Fibroblast of skin of abdomen (primary cell): ENCODE measurements around the gene OGFOD2. TPM values are rescaled to one million over a fixed set of nuclear protein-coding genes. Genes with fewer than 3 reads are reported as not detected.
A peak's percentile ranks its signal among the peaks of the same experiment; 100 is the strongest.

Source experiments
- DNase-seq: peaks from one replicate; pipeline ENCODE4 v3.0.0-alpha.2; 2013
- polyA plus RNA-seq, 2 experiments: library from polyadenylated mRNA; unstranded; fragments of 120-200 nt; gene quantifications; one replicate each; pipeline ENCODE4 v1.2.1, GENCODE V29; 2013; ENCODE audit not compliant: insufficient read length in 2 of 2

The OGFOD2 gene
- 12.0 TPM for polyA plus RNA-seq (2013, experiment 1 of 2; ENCODE audit: insufficient read length)
- 12.5 TPM for polyA plus RNA-seq (2013, experiment 2 of 2; ENCODE audit: insufficient read length)

DNA sequence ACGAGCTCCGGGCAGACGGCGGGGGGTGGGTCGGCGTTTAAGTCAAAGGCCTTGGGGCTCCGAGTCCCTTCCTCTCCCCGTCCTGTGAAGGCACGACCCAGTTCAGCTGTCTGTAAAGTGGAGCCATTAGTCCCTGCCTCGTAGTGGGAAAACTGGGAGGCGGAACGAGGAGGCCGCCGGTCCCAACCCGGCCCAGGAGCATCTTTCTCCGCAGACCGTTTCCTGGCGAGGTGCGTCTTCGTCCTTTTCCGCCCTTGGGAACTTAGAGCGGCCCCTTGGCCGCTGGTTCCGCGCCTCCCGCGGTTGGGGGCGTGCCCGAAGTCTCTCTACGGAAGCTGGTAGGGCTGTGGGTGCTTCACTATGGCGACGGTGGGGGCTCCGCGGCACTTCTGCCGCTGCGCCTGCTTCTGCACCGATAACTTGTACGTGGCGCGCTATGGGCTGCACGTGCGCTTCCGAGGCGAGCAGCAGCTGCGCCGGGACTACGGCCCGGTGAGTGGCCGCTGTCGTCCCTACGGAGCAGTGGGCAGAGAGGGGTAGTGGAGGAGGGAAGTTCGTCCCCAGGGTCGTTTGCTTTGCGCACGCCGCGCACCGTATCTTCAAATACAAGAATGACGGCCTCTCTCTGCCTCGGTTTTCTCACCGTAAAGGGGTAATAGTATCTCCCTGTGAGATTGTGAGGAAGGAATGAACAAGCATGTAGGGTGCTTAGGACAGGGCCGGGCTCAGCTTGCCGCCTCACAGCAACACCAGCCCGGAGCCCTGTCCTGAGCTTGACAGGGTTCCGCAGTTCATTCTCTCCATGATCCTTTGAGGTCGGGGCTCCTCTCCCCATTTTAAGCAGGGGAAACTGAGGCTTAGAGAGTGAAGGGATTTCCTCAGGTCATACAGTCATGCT lies at the start of gene OGFOD2:
TSS of gene OGFOD2 (plus strand) at position 353 of the 898 bp plus-strand sequence. CDS start at position 361, 8 bp downstream.
- DNase-seq, result peak; percentile 90

GRCh38 chr12:122927756-122928403 lies 47.2 kb upstream of the OGFOD2 start:
- no peak for DNase-seq

GRCh38 chr12:122928404-122929147 lies 46.5 kb upstream of the OGFOD2 start:
- DNase-seq, result no peak

DNA sequence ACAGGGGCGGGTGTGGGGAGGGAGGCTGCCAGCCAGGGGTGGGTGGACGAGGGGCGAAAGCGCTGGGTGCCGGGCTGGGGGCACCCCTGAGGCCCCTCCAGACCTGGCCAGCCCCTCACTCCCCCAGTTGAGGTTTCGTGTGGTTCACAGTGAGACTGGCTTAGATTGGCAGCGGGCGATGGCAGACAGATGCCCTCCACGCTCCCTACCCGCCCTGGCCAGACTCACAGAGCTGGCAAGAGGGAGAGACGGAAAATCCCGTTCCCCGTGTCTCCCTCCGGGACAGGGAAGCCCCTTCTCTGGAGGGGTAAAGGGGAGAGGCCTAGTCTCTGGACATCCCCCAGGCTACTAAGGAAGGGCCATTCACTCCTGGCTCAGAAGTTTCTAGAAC lies 45.9 kb upstream of the OGFOD2 start:
- DNase-seq, result no peak

GRCh38 chr12:122929812-122930211 lies 45.2 kb upstream of the OGFOD2 start:
- DNase-seq, result no peak

- DNase-seq, result no peak
These were observed 42.8 kb upstream of the OGFOD2 start for GRCh38 chr12:122932207-122932606.

DNA sequence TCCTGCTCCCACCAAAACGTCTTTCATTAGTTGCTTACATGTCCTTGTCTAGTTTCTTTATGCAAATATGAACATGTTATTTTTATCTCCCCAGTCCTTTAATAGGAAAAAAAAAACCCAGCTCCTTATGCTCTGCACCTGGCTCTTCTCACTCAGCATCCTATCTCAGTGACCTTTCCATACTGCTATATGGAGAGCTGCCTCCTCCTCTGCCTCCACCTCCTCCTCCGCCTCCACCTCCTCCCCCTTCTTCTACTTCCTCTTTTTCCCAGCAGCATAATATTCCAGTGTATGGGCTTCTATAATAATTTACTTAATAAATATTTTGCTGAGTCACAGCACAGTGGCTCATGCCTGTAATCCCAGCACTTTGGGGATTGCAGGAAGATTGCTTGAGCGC lies 40.3 kb upstream of the OGFOD2 start:
- DNase-seq, result no peak

DNA sequence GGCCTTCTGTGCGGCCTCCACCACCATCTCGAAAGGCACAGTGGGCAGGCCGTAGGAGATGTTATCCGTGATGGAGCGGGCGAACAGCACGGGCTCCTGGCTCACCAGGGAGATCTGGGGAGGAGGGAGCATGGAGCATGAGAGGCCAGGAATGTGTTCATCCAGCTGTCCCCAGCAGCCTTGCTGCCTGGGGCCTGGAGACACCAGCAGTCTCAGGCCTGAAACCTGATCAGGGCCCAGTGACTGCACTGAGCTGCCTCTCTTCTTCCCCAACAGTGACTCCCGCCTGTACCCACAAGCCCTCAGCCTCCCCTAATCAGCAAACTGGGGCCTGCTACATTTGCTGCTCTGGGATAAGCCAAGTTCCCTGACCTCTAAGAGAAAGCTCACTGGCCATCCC lies 39.7 kb upstream of the OGFOD2 start:
- no peak for DNase-seq

DNA sequence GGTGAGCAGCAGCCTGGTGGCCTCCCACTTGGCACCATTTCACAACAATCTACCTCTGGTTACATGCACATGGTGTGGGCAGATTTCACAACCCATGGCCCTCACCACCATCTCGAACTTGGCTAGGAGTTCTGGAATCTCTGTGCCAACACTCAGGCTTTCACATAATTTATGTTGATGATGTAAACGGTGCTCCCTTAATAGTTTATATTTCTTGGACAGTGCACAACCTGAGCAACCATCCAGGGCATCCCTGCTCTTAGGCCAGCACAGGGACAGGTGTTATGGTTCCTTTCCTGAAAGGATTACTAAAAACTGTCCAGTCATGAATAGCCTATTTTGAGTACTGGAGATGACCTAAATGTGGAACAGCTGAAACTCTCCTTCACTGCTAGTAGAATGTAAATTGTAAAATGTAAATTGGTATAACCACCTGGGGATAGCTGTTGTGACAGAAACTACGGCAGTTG lies 37.4 kb upstream of the OGFOD2 start:
- no peak for DNase-seq

- no peak for DNase-seq
These were observed 35.9 kb upstream of the OGFOD2 start for GRCh38 chr12:122939125-122939524.

DNA sequence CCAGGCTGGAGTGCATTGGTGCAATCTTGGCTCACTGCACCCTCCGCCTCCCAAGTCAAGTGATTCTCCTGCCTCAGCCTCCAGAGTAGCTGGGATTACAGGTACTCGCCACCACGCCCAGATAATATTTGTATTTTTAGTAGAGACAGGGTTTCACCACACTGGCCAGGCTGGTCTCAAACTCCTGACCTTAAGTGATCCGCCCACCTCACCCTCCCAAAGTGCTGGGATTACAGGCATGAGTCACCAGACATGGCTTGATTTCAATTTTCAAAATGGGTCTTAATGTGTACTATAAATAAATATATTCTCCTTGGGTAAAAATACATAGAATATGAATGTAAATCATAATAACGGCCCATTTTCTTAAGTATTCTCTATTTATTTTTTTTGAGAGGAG lies 33.7 kb upstream of the OGFOD2 start:
- peak; percentile 35 for DNase-seq

DNA sequence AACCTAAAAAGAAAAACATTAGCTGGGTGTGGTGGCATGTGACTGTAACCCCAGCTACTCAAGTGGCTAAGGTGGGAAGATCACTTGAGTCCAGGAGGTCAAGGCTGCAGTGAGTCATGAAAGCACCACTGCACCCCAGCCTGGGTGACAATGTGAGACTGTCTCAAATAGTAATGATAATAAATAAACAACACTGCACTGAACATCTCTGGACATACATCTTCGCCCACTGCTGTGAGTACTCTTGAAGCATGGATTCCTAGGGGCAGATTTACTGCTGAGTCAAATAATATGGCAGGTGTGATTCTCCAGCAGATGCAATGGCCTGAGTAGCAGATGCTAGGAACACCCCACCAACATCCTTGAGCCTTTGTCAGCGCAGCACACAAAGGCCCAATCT lies 32.4 kb upstream of the OGFOD2 start:
- no peak for DNase-seq

DNA sequence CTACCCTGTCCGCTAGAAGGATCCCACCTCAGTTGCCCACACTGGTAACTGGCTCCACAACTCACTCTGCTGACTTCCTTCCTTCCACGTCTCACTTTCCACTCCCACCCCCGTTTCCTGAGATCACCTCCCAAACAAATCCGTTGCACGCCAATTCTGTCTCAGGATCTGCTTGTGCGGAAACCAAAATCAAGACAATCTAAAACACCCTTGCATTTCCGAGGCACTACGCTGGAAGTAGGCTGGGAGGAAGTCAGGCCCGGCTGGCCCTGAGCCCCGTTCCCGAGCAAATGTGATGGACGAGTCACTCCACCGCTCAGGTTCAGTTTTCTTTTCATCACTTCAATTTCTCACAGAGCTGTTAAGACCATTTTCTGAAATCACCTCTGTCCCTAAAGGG lies 31.8 kb upstream of the OGFOD2 start:
- no peak for DNase-seq

- no peak for DNase-seq
These were observed 30.1 kb upstream of the OGFOD2 start for GRCh38 chr12:122944605-122945592.

GRCh38 chr12:122946690-122947341 lies 28.2 kb upstream of the OGFOD2 start:
- peak; percentile 99 for DNase-seq

DNA sequence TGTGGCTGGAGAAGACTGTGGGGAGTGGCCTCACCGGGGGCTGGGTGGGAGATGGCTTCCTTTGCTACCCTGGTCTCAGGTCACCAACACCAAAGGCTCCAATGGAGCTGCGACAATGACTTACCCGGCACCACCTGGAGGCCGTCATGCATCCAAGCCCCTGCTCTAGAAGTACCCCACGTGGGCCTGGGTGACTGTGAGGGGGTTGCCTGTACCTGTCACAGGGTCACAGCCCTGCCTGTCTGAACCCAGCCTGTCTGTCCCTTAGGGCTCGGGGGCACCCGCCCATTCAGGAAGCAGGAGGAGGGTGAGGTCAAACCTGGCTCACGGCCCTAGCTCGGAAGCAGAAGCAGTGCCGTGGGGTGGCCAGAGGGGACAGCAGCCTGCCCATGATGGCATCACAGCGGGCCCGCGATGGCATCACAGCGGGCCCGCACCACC lies 27.7 kb upstream of the OGFOD2 start:
- no peak for DNase-seq

DNA sequence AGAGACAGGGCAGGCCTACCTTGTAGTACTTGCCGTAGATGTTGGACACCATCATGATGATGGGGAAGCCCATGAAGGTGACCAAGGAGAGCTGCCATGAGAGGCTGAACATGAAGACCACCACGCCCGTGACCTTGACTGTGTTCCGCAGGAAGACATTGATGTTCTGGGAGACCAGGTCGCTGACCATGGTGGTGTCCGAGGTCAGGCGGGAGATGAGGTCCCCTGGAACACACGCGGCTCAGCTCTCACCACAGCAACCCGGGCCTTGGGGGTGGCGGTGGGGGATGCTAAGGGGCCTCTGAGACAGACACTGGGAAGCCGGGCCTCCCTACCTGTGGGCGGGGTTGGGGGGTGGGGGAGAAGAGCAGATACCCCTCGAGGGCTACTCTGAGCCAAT lies 26.4 kb upstream of the OGFOD2 start:
- DNase-seq, result no peak

GRCh38 chr12:122949405-122949804 lies 25.6 kb upstream of the OGFOD2 start:
- no peak for DNase-seq

DNA sequence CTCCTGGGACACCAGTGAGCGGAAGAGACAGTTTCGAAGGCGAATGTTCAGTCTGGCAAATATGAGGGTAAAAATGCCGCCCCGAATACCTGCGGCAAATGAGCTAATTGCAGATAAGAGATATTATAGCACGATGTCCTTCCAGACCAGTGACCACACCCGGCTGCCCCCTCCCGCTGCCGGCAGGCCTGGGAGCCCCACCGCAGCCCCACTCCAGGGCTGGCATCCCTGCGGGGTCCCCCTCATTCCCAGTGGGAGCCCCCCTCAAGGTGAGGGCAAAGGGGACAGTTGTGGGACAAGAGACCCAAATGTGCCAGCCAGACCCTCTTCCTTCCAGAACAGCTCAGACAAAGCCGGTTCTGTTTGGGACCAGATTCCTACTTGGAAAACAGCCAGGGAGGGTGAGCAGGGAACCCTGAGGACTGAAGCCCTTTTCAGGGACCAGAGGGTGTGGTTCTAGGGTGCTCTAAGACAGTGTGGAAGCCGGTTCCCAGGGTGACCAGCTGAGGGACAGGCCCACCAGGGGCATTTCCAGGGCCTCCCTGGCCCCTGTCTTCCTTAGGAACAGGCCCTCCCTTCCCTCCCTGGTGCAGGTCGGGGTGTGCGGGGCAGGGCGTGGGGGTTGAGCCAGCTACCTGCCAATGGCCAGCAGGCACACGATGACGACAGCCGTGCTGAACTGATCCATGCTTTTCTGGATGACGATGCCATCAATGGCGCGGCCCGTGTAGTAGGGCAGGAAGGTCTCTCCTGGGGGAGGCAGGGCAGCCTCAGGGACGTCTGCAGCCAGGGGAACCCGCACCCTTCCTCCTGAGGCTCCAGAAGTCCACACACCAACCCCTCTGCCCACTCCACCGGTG lies 25.0 kb upstream of the OGFOD2 start:
- DNase-seq, result no peak

DNA sequence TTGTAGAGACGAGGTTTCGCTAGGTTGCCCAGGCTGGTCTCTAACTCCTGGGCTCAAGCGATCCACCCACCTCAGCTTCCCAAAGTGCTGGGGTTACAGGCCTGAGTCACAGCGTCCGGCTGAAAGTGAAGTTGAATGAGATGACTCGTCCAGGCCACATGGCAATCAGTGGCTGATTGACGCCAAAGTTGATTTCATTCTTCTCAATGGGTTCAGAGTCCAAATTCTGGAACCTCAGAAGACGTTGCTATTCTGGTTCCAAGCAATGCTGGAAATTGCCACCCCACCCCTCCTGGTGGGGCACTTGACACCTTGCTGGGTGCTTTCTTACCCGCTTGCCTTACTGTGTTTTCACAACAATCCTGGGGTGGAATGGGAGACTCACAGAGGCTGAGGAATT lies 23.6 kb upstream of the OGFOD2 start:
- peak; percentile 54 for DNase-seq
